ENCODE measurements around the gene VPS36.
"Not testable (repeated sequence)": the region's sequence is repeated elsewhere in the genome, so short reads cannot be mapped to it uniquely, and the experiment has no call there.

VPS36 gene, protein sequence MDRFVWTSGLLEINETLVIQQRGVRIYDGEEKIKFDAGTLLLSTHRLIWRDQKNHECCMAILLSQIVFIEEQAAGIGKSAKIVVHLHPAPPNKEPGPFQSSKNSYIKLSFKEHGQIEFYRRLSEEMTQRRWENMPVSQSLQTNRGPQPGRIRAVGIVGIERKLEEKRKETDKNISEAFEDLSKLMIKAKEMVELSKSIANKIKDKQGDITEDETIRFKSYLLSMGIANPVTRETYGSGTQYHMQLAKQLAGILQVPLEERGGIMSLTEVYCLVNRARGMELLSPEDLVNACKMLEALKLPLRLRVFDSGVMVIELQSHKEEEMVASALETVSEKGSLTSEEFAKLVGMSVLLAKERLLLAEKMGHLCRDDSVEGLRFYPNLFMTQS

DNA sequence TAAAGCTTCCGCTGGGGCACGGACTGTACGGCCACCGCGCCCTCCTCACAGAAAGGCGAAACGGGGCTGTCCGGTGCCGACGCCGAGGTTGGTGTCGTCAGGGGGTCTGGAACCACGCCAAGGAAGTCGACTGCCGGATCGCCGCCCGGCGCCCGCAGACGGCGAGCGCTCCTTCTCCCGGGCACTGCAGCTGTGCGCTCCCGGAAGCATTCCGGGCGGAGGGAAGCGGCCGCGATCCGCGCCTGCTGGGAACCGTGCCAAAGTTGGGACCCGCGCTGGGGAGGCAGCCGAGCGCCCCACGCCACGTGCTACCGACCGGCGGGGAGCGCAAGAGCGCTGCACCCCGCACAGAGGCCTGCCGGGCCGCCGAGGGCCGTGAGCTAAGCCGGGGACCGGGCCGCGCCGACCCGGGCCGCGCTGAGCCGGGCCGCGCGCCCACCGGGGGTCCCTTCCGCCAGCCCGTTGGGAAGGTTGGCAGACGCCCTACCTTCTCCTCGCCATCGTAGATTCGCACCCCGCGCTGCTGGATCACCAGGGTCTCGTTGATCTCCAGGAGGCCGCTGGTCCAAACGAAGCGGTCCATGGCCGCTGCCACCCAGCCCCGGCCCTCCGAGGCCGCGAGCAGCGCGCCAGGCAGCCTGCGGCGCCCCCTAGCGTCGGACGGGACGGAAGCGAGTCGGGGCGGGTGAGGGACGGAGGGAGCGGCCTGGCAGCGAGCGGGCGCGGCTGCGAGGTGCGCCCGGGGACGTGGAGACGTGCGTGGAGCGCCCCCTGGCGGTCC lies at the start of gene VPS36:
Gene VPS36, minus strand, starts transcription at position 623 of the 781 bp plus-strand sequence. Its CDS starts 40 bp downstream, at position 583.
- DNase-seq (ENCODE audit: low spot score) = peak; percentile 94

DNA sequence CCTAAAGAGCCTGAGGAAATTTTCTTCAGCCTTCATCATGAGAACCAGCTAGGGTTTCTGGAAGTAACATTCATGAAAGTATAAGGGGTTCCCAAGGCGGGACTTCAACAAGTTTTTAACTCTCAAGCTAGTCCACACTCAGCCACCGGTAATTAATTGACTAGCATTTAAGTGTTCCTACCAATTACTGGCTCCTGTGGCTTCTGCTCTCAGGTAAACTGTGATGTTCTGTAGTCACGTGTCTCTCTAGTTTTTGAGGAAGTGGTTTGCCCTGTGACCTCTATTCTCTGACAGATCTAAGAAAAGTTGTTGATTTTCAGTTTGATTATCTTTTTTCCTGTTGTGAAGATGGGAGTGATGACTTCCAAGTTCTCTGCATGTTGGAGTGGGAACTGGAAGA lies 47.5 kb upstream of the VPS36 start:
- not testable (repeated sequence) for DNase-seq (ENCODE audit: low spot score)

DNA sequence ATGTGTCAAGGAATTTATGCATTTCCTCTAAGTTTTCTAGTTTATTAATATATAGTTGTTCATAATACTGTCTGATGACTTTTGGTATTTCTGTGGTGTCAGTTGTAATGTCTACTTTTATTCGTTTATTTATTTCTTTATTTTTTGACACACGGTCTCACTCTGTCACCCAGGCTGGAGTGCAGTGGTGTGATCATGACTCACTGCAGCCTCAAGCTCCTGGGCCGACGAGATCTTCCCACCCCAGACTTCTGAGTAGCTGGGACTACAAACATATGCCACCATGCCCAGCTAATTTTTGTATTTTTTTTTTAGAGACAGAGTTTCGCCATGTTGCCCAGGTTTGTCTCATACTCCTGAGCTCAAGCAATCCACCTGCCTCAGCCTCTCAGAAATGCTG lies 43.8 kb upstream of the VPS36 start:
- not testable (repeated sequence) for DNase-seq (ENCODE audit: low spot score)

DNA sequence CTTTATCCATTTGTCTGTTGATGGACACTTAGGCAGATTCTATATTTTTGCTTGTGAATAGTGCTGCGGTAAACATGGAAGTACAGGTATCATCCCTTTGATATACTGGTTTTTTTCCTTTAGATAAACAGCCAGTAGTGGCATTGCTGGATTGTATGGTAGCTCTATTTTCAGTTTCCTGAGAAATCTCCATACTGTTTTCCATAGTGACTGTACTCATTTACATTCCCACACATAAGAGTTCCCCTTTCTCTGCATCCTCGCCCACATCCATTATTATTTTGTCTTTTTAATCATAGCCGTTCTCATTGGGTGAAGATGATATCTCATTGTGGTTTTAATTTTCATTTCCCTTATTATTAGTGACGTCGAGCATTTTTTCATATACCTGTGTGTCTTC lies 40.6 kb upstream of the VPS36 start:
- not testable (repeated sequence) for DNase-seq (ENCODE audit: low spot score)

DNA sequence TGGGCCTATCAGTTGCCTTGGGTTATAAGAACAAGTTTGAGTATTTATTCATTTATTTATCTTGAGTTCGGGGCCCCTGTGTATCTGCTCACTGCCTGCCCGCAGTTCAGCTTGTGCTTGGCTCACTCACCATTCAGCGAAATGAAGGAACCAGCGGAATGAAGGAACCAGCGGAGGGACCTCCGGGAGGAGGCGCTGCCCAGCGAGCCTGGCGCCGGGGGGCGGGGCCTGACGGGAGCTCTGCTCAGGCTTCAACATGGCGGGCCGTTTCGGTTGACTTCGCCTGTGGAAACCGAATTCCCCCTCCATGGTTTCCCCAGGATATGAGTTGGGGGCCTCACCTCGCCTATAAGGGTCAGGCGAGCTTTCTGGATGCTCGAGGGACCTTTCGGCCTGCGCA lies 38.3 kb upstream of the VPS36 start:
- not testable (repeated sequence) for DNase-seq (ENCODE audit: low spot score)

DNA sequence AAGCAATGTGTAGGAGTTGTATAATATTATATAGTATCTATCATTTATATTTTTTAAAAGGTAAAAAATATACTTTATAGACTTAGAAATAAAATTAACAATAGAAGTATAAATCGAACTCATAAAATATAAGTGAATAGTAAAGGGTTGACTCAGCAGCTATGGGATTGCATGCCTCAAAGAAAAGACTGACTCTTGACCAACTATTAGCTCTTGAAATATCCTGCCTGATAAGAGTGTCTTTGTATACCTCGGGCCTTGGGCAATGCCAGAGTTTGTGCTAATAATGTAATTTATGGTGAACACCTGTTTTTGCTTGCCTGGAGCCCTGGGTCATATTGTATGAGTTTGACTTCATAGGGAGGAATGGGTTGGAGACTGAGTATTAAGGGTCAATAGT lies 36.6 kb upstream of the VPS36 start:
- DNase-seq (ENCODE audit: low spot score) = not testable (repeated sequence)

DNA sequence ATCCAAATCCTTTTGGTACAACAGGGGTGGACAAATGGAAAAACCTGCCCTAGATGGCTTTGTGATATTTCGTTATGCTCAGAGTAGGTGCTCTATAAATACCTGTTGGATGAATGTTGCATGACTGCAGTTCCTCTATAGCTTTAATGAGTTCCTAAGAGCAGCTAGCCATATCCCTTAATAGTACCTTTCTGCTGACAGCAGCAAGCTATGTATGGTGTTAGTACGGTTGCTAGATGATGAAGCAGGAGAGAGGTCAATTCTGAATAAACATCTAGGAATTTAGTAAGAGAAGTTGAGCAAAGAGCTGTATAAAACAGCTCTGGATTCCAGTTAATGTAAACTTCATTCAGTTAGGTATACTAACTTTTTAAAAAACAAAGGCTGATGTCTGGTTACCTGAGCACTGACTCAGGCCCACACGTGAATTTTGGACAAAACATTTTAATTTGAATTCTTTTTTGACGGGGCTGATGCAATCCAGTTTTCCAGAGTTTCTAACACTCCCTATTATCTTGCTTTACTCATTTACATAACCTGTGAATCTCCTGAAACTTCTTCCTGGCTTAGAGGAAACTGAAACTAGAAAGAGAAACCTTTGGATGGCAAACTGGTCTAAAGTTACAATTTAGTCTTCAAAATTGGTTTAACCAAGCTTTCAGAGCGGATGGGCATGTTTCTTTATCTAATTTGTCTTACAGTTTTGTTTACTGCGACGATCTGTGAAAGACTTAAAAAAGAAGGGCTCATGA lies 30.4 kb upstream of the VPS36 start:
- peak; percentile 20 for DNase-seq (ENCODE audit: low spot score)

DNA sequence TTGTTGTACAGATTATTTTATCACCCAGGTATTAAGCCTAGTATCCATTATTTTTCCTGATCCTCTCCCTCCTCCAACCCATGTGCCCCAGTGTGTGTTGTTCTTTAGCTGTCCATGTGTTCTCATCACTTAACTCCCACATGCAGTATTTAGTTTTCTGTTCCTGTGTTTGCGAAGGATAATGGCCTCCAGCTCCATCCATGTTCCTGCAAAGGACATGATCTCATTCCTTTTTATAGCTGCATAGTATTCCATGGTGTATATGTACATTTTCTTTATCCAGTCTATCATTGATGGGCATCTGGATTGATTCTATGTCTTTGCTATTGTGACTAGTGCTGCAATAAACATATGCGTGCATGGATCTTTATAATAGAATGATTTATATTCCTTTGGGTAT lies 18.1 kb upstream of the VPS36 start:
- not testable (repeated sequence) for DNase-seq (ENCODE audit: low spot score)

DNA sequence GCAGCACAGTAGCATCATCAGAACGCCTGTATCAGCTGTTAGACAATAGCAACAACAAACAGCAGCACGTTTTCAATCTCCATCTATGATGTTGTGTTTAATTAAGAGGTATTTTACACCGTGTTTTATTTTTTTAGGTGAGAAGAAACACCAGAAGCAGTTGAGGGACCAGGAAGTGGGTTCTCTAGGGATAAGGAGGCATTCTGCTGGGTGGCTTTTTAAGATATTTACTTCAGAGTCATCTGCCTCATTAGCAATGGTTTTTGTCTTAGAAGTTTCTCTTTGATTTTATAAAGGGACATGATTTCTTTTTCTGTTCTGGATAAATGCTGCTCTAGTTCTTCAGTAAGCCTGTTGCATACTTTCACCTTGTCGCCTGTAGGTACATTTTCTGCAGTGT lies 13.1 kb upstream of the VPS36 start:
- DNase-seq (ENCODE audit: low spot score) = no peak

DNA sequence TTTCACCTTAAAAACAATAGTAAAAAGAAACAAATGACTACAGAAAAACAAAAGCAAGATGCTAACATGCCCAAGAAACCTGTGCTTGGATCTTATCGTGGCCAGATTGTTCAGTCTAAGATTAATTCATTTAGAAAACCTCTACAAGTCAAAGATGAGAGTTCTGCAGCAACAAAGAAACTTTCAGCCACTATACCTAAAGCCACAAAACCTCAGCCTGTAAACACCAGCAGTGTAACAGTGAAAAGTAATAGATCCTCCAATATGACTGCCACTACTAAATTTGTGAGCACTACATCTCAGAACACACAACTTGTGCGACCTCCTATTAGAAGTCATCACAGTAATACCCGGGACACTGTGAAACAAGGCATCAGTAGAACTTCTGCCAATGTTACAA lies 10.8 kb upstream of the VPS36 start:
- no peak for DNase-seq (ENCODE audit: low spot score)

DNA sequence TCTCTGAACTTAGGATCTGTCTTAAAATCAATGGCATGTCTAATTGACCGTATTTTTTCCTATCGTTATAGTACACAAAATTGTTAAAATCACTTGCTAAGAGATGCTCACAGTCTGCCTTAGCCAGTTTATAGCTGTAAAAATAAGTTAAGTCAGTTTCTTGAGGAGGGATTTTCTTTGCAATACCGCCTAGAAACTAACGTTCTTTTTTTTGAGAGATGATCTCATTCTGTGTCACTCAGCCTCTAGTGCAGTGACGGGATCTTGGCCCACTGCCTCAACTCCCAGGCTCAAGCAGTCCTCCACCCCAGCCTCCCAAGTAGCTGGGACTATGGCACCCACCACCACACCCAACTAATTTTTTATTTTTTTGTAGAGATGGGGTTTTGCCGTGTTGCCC lies 9.2 kb upstream of the VPS36 start:
- DNase-seq (ENCODE audit: low spot score) = peak; percentile 50

DNA sequence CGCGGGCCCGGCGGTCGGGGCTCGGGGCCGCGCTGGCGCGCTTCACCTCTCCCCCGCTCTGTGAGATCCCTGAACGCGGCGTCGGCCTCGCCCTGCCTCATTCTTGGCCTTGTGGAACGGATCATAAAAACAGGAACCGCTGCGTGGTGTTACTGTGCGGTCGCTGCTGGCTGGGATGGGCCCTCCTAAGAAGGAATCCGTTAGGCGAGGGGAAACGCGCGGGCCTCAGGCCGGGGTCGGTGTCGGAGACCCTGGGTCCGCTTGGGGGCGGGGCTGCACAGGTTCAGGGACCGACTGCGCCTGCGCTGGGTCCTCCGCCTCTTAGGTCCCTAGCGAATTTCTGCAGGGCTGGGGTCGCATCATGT lies 5.2 kb upstream of the VPS36 start:
- DNase-seq (ENCODE audit: low spot score) = peak; percentile 71

DNA sequence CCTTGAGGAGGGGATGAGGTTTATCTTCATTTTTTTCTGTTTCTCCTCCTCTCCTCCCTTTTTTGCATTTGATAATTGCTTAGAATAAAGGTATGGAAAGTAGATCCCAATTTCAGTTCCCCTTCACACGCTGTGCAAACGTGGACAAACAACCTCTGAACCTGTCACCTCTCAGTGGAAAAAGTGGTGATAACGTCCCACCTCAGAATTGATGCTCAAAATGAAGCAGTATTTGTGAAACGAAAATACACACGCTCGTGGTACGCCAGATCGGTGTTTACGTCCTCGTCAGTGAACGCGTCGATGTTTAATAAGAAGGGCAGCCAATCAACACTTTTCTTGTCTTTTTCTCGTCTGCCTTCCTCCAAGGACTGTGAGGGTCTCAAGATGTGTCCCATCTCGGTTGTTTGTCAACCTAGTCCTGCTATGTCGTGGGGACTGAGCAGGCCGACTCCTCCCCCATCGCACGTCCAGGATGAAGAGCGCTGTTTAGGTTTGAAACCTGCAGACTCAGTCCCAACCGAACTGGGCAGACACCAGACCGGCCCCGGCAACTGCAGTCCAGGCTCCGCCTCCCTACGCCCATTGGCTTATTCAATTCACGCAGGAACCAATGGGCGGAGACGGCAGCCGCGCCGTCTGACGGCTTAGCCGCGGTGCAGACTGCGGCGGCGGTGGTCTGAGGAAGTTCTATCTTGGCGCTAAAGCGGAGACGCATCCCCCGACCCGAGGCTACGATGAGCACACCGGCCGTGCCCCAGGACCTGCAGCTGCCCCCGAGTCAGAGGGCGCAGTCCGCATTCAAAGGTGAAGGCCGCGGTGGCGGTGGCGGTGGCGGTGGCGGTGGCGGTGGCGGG lies 4.6 kb upstream of the VPS36 start, which contains the start of gene CKAP2:
Gene CKAP2, plus strand, starts transcription at position 659 of the 857 bp plus-strand sequence. Its CDS starts 79 bp downstream, at position 738.
- peak; percentile 95 for DNase-seq (ENCODE audit: low spot score)

DNA sequence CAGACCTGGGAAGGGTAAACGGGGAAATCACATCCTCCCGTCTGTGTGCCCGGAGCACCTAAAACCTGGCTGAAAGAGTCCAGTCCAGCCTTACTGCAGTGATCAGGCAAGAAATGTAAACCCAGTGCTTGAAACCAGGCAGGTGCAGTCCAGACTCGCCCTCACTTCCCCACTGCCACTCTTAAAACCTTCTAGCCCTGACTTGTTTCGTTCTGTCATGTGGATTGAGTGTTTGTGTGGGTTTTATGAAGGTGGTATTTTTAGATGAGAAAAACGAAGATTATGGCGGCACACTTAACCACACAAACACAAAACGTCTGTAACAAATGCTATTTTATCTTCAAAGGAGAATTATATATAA lies 4.0 kb upstream of the VPS36 start:
- DNase-seq (ENCODE audit: low spot score) = peak; percentile 31

DNA sequence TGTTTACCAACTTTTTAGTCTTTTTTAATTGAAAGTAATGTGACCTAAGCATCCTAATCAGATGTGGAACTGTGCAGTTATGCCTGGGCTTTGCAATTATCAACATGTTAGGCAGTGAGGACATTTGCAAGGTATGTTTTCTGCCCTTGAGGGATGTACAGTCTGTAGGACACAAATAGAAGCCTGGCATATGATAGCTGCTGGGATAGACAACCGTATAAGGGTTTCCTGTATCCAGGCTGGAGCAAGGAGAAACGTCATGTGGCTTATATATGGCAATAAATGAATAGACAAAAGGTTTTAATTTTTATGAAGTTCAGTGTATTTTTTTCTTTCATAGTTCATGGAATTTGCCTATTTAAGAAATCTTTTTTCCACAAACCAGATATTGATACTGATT lies 2.0 kb upstream of the VPS36 start:
- DNase-seq (ENCODE audit: low spot score) = no peak

DNA sequence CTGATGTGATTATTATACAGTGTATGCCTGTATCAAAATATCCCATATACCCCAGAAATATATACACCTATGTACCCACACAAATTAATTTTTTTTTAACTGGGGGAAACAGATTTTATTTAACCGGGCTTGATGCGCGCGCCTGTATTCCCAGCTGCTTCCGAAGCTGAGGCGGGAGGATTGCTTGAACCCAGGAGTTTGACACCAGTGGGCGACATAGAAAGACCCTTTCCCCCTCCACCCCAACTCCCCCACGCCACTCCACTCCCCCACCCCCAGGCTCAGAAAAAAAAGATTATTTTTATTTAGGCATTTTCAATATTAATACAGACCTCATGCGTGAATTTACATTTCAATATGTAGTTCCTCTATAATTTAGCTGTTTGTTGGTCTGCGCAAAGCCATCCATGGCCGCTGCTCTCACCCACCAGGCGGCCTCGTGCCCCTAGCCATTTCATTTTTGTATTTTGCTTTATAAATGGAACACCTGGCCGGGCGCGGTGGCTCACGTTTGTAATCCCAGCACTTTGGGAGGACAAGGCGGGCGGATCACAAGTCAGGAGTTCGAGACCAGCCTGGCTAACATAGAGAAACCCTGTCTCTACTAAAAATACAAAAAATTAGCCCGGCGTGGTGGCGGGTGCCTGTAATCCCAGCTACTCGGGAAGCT lies 836 bp upstream of the VPS36 start:
- no peak for DNase-seq (ENCODE audit: low spot score)

DNA sequence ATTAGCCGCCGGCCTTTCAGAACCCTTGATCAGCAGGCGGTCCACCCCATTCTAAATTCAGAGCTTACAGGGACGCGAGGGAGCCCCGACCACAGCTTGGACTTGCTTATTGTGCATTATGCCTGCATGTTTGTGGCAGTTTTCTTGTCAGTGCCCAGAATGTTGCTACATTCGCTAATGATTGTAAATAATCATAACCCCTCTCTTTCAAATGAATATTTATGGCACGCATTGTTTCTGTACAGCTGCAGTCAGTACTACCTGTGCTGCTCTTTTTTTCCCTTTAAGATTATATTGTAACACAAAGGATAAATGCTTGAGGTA lies 321 bp upstream of the VPS36 start:
- no peak for DNase-seq (ENCODE audit: low spot score)

DNA sequence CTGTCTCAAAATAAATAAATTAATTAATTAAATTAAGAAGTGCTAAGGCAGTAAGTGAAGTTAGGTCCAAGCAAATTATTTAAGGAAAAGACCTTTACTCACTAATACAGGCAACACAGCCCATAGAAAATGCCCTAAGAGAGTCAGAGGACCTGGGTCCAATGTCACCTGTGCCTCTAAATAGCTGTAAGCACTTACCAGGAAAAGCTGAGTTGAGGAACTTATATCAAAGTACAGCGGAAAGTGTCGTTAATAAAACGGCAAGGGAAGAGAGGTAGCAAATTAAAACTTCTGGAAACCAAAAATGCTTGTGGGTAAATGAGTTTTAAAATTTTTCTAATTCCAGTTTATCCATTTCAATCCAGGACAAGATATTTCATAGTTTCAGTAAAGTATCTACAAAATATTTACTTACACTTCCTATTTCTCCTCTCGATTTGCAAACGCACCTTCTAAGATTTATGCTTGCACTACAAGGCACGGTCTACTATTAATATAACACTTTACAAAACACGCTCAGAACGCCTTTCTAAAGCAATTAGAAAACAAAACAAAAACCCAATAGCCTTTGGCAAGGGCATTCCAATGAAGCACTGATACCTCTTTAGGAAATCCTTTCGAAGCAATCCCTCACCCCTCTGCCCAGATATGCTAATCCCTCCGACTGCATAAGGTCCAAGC lies 963 bp downstream of the VPS36 start:
- peak; percentile 17 for DNase-seq (ENCODE audit: low spot score)

DNA sequence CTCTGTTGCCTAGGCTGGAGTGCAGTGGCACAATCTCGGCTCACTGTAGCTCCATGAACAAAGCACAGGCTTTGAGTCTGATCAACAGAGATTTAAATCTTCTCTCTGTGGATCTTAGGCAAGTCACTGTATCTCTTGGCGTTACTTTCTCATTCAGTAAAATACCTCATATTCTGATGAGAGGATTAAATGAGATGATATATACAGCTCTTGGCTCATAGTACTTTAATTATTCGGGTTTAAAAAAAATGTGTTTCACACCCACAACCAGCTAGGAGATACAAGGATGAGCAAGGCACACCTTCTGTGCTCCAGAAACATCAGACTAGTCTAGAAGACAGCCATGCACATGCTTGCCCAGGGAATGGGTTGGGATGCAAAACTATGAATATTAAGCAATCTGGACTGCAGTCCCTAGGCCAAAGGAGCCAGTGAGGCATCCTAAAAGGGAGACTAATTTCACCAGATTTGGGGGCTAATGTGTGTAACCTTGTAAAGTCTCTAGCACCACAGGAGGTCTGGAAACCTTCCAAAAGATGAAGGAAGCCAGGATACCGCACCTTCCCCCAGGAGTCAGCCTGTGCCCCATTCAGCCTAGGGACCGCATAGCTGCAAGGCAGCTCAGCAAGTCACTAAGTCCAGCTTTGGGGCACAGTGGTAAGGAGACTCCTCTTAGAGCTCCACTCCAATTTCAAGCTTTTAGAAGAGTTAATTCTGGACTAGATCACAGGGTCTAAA lies 2.5 kb downstream of the VPS36 start:
- peak; percentile 9 for DNase-seq (ENCODE audit: low spot score)

DNA sequence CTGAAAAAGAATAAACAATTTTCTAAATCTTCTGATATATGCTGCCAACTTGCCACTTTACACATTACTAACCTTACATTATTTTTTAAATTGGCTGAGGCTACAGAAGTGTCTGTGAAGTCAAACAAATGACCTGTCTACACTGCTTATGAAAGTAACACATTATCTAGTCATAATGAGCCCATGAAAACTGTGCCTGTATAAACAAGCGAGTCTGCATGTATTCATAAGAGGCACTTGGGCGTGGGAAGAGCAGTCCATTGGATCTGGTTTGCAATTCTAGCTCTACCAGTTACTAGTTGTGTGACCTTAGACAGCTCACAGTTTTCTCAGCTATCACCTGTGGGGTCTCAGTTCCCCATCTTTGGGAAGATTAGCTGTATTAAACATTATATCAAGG lies 3.1 kb downstream of the VPS36 start:
- no peak for DNase-seq (ENCODE audit: low spot score)

Data from kidney tubule cell (primary cell).